HEK293 (cell line): ENCODE results near the gene GMPR.

Source experiments
- BCL11A ChIP-seq: fragments of 450-650 bp; formaldehyde crosslinking; IDR thresholded peaks from 2 replicates; pipeline ENCODE4 v1.5.1; 2016; ENCODE audit warnings: low read depth, missing biosample characterization, missing genetic modification characterization
- ZFP3 ChIP-seq: fragments of 450-650 bp; formaldehyde crosslinking; IDR thresholded peaks from 2 replicates; pipeline ENCODE4 v1.5.1; 2016; ENCODE audit warnings: low read depth, missing biosample characterization, missing genetic modification characterization
- ZNF214 ChIP-seq: fragments of 450-650 bp; formaldehyde crosslinking; IDR thresholded peaks from 2 replicates; pipeline ENCODE4 v1.5.1; 2017; ENCODE audit warnings: missing biosample characterization, mild to moderate bottlenecking, missing genetic modification characterization, borderline replicate concordance
- TF ChIP-seq, protein P1 (sequence below): fragments of 450-650 bp; formaldehyde crosslinking; IDR thresholded peaks from 2 replicates; pipeline ENCODE4 v1.5.1; 2016; ENCODE audit warnings: missing biosample characterization, missing genetic modification characterization
- TF ChIP-seq, protein P2 (sequence below): fragments of 450-650 bp; formaldehyde crosslinking; IDR thresholded peaks from 2 replicates; pipeline ENCODE4 v1.5.1; 2016; ENCODE audit warnings: missing biosample characterization, missing genetic modification characterization

DNA sequence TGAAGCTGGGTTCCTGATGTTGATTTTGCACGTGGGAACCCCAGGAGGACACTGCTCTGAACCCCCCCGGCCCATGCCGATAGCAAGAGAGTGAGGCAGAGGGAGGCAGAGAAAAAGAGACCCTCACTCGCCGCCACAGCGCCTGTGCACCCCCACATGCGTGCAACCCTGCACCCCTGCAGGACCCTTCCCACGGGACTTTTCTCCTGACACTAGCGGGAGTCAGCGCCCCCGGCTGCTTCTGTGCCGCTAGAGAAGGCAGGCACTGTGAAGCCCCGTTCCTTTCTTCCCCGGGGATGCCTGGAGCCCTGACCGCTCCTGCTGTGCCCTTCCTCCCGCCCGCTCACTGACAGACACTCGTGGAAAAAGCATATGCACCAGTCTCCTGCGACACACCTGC lies 67.4 kb downstream of the GMPR start:
- TF ChIP-seq, protein P1, sequence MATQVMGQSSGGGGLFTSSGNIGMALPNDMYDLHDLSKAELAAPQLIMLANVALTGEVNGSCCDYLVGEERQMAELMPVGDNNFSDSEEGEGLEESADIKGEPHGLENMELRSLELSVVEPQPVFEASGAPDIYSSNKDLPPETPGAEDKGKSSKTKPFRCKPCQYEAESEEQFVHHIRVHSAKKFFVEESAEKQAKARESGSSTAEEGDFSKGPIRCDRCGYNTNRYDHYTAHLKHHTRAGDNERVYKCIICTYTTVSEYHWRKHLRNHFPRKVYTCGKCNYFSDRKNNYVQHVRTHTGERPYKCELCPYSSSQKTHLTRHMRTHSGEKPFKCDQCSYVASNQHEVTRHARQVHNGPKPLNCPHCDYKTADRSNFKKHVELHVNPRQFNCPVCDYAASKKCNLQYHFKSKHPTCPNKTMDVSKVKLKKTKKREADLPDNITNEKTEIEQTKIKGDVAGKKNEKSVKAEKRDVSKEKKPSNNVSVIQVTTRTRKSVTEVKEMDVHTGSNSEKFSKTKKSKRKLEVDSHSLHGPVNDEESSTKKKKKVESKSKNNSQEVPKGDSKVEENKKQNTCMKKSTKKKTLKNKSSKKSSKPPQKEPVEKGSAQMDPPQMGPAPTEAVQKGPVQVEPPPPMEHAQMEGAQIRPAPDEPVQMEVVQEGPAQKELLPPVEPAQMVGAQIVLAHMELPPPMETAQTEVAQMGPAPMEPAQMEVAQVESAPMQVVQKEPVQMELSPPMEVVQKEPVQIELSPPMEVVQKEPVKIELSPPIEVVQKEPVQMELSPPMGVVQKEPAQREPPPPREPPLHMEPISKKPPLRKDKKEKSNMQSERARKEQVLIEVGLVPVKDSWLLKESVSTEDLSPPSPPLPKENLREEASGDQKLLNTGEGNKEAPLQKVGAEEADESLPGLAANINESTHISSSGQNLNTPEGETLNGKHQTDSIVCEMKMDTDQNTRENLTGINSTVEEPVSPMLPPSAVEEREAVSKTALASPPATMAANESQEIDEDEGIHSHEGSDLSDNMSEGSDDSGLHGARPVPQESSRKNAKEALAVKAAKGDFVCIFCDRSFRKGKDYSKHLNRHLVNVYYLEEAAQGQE (tag by site-specific recombination), result no peak
- TF ChIP-seq ZNF214 (tag by site-specific recombination), result no peak
- TF ChIP-seq, protein P2, sequence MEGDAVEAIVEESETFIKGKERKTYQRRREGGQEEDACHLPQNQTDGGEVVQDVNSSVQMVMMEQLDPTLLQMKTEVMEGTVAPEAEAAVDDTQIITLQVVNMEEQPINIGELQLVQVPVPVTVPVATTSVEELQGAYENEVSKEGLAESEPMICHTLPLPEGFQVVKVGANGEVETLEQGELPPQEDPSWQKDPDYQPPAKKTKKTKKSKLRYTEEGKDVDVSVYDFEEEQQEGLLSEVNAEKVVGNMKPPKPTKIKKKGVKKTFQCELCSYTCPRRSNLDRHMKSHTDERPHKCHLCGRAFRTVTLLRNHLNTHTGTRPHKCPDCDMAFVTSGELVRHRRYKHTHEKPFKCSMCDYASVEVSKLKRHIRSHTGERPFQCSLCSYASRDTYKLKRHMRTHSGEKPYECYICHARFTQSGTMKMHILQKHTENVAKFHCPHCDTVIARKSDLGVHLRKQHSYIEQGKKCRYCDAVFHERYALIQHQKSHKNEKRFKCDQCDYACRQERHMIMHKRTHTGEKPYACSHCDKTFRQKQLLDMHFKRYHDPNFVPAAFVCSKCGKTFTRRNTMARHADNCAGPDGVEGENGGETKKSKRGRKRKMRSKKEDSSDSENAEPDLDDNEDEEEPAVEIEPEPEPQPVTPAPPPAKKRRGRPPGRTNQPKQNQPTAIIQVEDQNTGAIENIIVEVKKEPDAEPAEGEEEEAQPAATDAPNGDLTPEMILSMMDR (tag by site-specific recombination), result no peak
- no peak for TF ChIP-seq ZFP3 (tag by site-specific recombination)
- no peak for TF ChIP-seq BCL11A (tag by site-specific recombination)
